COR-L47 (cell line): Measurements from ENCODE around the gene MRTO4.
"Not testable (repeated sequence)": the region's sequence is repeated elsewhere in the genome, so short reads cannot be mapped to it uniquely, and the experiment has no call there.

Source experiments
- DNase-seq: peaks from one replicate; lab custom pipeline; 2025; lab: John Stamatoyannopoulos, UW

MRTO4 gene

DNA sequence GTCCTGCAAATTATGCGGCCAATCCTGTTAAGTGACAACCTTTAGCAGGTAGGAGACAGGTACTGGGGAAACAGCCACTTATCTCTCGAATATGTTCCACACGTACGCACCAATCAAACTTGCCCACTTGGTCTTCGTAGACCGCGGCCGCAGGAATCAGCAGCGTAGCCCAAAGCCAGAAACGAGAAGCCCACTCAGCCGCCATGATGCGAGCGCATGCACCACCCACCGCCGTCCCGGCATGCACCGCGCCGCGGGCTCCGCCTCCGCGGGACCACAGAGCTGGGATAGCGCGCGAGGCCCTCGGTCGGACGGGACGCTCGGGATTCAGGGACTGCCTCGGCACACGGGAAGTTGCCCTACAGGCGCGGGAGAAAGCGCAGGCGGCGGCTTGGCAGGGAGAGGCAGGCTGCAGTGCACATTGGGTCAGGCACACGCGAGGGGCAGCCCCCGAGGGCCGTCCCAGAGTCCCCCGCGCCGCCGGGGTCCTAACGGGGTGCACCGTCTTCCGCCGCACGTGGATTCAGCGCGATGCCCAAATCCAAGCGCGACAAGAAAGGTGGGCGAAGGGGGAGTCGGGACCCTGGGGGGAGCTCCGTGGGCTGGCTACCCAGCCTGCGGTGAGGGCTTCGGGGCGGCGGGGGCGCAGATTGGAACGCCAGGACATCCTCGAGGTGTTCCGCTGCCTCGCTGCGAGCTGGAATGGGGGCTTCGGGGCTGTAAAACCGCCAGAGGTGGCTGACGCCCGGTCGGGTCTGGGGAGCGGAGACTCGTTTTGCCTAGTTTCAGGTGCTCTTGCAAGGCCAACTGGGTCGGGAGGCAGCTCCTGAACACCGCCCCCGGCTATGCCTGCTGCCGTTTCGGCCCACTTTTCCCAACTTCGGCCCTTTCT is at the start of gene MRTO4, which contains the start of gene EMC1:
MRTO4 (plus strand) TSS at position 501 of the 892 bp plus-strand sequence; CDS start at position 532, 31 bp downstream.
EMC1 (minus strand) TSS at position 220 of the 892 bp plus-strand sequence; CDS start at position 205, 15 bp downstream.
- peak; percentile 70 for DNase-seq

DNA sequence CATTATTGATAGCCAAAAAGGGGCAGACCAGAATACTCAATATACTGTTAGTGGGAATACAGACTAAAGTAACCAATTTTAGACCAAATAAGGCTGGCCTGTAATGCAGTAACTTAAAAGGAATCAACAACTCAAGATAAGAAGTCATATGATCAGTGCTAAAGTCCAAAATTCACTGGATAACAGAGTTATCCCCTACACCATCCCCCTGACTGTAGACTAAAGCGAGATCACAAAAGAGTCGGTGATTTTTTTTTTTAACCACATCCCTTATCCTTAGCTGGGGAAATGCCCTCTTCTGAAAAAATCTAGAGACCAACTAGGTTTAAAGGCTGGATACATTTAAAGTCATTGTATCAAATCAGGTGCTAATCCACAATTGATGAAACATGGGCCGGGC is 49.2 kb upstream of the MRTO4 start:
- no peak for DNase-seq

DNA sequence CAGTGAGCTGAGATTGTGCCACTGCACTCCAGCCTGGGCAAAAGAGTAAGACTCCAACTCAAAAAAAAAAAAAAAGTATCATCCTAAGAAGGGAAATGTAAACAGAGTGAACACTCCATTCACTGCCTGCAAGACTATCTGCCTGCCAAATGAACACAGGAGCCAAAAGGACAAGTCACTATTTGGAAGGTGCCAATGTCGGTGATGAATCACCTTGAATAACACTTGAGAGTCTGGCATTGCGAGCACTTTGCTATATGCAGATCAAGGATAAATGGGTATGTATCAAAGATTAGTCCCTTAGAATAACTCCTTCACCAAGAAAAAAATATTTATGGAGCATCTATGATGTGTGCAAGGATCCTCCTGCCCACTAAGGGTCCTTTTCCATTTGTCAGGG is 48.2 kb upstream of the MRTO4 start:
- no peak for DNase-seq

DNA sequence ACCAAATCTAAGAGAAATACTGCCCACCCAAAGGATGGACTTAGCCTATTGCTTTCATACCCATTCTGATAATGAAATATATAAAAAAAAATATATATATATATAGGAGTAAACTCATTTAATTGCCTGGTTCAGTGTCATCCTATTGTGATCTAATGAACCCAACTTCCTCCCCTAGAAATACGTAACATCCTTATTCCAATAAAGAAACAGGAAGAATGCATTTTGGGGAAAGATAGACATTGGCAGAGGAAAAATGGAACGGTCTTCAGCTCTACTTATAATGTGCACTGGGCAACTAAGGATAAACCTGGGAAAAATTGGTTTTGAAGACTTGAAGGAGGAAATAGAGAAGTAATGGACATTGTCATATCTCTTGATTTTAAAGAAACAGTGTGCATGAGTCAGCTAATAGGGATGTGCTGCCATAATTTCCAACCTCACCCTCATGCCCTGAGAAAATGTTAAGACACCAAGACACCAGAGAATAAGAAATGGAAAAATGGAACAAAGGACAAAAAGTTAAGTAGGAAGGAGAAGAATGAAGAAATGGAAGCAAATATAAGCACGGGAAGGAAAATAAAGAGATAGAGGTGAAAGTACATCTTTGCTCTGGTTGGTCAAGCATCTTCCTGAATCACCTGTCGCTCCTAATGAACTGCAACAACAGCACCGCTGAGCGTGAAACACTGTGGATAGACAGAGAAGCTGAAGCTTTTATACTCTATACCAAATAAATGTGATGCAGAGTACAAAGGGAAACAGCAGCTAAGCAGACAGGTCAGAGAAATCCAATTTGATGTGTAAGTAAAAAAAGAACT is 46.9 kb upstream of the MRTO4 start:
- no peak for DNase-seq

DNA sequence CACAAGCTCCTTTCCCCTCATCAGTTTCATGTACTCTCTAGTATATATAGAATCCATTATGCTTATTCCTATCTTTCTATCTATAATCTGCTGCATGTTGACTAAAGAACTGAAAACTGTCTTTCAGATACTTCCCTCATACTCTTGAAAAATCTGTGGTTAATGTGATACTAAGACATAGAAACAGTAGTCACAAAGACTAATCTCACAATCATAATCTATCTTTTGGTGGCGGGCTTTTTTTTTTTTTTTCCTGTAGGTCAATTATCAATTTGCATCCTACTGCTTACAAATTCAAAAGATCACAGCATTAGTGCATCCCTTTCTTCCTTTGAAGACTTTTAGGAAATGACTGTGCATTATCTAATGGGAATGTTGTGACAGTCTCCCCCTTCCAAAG is 46.2 kb upstream of the MRTO4 start:
- no peak for DNase-seq

- DNase-seq: no peak
Measured at GRCh38 chr1:19205845-19206244, 45.8 kb upstream of the MRTO4 start.

DNA sequence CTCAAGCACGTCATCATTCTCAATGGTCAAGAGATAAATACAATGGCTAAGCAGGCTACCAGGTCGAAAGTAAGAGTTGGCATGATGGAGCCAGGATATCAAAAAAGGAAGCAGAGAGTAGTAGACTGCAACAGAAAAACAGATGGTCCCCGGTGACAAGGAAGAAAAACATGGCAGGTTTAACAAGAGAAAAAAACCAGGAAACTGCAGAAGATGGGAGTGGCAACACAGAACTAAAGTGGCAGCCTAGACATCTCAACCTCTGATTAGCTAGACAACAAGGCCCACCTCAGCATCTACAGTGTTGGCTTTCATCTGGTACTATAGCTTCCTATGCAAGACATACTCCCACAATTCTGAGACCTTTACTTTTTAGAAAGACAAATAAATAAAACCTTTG is 44.7 kb upstream of the MRTO4 start:
- no peak for DNase-seq

DNA sequence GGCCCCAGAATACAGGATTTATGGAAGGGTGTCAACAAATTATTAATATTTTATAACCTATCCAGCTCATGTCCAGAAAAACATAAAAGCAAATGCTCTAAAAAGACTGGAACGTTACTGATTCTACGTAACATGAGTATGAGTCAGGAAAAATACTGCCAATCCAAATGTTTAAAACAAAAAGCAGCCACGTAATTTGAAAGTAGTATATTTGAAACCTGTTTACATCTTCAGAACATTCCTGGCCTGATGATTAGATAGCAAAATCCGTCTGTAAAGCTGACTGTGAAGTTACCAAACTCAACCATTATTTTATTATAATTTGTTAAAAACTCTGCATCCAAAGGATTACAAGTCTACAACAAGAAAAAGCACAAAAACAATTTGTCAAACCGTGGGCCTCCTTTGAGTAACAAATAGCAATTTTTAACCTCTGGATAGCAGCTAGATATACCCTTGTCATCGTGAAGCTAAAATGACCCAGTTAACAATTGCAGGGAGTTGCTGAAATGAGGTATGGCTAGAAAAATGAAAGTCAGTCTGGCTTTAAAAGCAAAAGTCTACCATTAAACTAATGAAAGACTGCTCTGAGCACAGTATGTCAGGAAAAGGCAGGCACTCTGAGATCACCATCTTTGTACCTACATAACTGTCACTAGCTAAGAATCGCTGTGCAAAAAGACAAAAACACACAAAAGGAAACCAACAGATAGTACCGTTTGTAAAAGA is 42.7 kb upstream of the MRTO4 start:
- DNase-seq: no peak

DNA sequence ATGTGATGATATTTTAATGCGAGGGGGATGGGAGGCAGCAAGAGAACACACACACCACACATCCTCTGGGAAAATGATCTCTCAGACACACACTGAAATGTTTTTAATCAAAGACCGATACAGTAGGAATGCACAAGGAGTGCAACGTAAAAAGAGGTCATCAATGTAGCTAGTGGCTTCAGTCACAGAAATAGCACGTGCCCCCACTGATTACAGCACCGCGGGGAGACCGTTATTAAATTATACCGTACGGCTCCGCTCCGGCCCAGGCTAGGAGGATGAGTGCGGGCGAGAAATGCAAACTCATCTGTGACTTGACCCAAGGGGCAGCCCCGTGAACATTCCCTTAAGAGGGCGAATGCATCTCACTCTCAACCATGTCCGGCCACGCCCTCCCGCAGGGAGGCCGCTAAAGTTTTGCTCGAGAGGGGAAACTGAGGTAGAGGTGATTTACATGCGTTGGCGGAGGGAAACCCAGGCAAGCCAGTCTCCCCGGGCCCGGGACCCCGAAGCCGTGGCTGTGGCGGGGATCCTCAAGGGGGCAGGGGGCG is 42.1 kb upstream of the MRTO4 start:
- no peak for DNase-seq

- peak; percentile 96 for DNase-seq
Measured at GRCh38 chr1:19209990-19210771, 41.4 kb upstream of the MRTO4 start, which contains the start of gene UBR4. Gene UBR4 (minus strand): TSS chr1:19210266. CDS start chr1:19210248, 18 bp downstream.

- no peak for DNase-seq
Measured at GRCh38 chr1:19210772-19211549, 40.6 kb upstream of the MRTO4 start.

GRCh38 chr1:19212167-19212566 is 39.4 kb upstream of the MRTO4 start:
- DNase-seq: no peak

DNA sequence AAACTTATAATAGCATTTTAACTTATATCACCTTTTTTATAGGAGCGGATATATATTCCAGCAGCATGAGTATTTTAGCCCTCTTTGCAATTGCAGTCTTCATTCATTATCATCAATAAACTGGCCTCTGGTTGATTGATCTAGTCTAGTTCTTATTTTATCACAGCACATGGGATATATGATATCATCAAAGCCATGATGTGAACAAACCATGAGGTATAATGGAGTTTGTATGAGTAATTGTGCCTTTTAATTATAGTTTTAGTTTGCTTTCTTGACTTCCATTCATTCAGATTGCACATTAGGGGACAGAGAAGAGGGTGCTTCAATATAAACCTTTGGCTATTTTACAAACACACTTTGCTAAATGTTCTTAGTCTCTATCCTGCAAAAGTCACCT is 38.0 kb upstream of the MRTO4 start:
- no peak for DNase-seq

DNA sequence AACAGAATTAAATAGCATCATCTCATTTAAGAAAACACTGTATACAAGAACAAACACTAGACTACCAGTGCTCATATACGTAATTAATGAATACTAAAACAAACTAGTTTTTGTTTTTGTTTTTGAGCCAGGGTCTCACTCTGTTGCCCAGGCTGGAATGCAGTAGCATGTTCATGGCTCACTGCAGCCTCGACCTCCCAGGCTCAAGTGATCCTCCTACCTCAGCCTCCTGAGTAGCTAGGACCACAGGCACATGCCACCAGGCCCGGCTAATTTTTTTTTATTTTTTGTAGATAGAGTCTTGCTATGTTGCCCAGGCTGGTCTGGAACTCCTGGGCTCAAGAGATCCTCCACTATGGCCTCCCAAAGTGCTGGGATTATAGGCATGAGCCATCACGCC is 35.0 kb upstream of the MRTO4 start:
- DNase-seq: not testable (repeated sequence)

GRCh38 chr1:19219451-19219850 is 32.2 kb upstream of the MRTO4 start:
- no peak for DNase-seq

- DNase-seq: no peak
Measured at GRCh38 chr1:19220080-19220846, 31.3 kb upstream of the MRTO4 start.

GRCh38 chr1:19220991-19221390 is 30.6 kb upstream of the MRTO4 start:
- no peak for DNase-seq

DNA sequence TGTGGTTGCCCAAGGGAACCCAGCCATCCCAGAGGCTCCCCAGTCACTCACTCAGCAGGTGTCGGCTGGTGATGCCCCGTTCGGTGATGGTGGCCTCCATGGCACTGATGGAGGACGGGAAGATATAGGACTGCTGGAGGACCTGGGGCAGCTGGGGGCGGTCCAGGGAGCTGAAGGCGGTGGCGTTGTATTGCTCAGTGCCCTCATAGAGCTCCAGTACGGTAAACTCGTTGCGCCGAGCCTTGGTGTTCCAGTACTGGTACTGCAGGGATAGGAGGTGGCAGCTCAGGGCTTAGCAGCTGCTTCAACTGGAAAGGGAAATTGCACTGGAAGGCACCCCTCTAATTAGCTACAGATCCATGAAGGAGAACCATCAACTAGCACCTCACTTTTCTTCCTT is 29.0 kb upstream of the MRTO4 start:
- no peak for DNase-seq
